HG03103 (cell line): ENCODE data around the gene ZNF407.
A peak's percentile ranks its signal among the peaks of the same experiment; 100 is the strongest.

ENCODE experiments used
- ATAC-seq: cut with Tn5 transposase; IDR thresholded peaks from one replicate; pipeline ENCODE4 v1.9.1; 2021; ENCODE audit warnings: low read depth; ENCODE audit not compliant: unreplicated experiment

The ZNF407 gene

GRCh38 chr18:74669136-74669798 lies 71.6 kb downstream of the ZNF407 start:
- ATAC-seq, result no peak

- no peak for ATAC-seq
Measured at GRCh38 chr18:74672371-74672770, 74.7 kb downstream of the ZNF407 start.

DNA sequence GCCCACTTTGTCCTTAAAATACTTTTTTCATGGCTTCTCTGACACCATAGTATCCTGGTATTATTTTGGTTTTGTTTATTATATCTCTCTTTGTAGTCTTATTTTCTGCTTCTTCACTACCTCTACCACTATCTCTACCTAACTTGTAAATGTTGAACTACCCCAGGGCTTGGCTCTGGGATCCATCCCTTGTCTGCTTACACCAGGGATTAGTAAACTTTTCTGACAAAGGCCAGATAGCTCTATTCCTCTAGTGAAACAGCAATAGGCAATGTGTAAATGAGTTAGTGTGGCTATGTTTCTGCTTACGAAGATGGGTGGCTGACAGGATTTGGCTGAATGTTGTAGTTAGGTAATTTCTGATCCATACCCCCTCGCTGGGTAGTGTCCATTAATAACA lies 76.8 kb downstream of the ZNF407 start:
- ATAC-seq, result no peak

DNA sequence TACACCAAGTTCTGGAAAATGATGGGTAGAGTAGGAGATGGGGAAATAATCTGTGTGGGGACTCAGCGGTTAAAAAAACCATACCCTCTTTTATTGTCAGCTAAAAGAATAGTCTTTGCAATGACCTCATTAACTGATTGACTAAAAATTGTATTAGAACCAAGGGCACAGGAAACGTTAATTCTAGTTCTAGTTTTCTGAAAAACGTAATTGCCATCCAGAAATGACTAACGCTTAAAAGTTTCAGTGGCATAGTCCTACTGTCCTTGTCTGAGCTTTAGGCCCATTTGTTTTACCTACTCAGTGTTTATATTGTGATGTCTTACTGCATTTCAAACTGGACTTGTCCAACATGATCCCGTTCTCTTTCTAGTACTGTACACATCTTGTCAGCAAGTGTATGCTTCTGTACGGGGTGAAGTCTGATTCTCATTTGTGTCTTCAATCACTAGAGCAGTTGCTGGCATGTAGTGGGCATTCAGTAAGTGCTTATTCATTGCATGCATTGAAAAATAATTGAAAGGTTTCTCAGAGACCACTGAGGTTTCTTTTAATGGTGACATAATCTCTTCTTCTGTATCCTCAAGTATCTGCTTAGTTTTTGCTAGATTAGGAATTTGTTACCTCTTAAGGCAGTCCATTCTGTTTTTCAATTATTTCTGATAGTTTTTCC lies 81.5 kb downstream of the ZNF407 start:
- ATAC-seq, result peak; percentile 68

GRCh38 chr18:74679679-74680076 lies 82.0 kb downstream of the ZNF407 start:
- ATAC-seq, result no peak

DNA sequence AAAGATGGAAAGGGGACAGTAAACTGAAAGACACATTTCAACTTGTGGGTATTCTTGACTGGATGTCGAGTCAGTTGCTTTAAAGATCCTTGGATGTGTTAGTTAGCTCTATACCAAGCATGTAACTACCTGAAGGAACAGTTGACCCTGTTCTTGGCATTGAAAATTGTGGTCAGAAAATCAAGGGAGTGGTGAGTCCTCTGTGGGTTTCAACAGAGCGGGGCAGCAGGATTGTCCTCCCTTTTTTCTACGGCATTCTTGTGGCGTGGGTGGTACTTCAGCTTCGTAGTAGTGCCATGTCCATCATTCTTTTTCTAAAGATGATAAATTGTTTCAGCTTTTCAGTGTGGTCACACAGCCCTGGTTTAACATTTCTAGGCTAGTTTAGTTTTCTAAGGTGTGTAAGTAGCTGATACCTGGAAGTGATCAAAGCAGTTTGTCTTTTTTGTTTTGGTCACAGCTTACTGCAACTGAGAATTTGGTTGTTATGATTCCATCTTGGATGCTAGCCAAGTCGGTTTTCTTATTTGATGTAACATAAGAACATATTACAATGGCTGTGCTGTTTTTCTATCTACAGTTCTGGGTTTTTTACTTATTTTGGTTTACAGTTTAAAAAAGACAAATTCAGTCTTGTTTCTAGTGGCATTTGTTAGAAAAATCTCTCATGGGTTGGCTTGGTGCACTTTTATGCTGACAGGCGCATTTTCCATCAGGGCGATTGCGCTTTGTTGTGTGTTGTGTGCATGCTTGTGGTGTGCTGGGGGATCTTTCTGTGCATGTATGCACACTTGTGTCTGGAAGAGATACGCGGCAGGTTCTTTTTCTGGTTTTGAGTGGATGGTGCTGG lies 84.7 kb downstream of the ZNF407 start:
- ATAC-seq, result no peak

DNA sequence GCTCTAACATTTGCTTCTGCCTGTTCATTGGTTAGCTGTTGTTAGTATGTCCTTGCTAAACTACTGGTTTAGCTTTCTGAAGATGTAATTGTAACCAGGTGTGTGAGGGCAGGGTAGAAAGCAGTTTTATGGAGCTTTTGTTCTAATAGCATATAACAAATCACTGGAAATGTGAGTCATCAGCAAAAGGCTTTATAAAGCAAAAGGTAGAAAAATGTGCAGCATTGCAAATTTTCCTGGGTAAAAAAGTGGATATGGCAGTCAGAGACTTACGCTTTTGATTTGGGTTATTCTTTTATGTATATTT lies 85.3 kb downstream of the ZNF407 start:
- no peak for ATAC-seq

DNA sequence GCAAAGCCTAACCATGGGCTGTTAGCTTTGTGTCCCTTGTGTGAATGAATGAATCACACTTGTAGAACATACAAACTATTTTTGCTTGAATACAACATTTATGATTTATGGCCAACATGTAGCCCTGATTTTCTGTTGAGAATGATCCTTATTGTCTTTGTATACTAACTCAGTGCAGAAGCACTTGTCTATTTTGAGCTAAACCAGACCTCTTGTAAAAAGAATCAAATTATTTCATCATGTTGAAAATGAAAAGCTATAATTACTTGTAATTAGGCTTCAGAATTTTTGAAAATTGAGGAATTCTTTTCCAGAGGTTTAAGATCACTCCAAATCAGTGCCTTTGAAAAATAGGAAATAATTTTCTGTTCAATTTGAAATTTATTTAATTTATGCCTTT lies 85.9 kb downstream of the ZNF407 start:
- no peak for ATAC-seq

GRCh38 chr18:74689251-74689650 lies 91.6 kb downstream of the ZNF407 start:
- no peak for ATAC-seq

DNA sequence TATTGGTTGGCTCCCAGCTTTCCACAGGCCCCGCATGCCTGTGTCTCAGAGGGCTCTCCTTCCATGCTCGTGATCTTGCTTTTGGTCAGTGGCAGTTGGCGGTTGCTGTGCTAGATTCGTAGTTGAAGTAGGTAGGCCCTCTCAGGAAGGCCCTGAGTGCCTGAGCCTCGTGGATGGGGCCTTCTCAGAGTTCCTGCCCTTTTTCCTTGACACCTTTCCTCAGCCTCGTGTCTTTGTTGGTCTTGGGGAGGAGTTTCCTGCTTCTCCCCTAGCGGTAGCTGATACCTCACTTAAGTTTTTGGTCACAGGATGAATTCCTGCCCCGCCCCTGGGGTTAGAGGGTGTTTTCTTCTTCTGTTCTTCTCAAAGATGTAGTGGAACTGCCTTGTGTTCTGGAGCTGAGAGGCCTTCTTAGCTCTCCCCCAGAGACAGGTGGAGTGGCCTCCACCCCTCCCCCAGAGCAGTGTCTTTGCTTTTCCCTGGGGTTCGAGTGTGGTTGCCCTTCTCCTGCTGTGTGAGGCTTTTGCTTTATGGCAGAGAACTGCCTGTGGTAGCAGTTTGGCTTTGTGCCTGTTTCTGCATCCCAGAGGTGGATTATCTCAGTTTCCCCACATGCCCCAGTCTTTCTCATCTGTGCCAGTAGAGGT lies 94.8 kb downstream of the ZNF407 start:
- no peak for ATAC-seq

GRCh38 chr18:74694436-74694835 lies 96.8 kb downstream of the ZNF407 start:
- no peak for ATAC-seq

- no peak for ATAC-seq
Measured at GRCh38 chr18:74695170-74695569, 97.5 kb downstream of the ZNF407 start.

DNA sequence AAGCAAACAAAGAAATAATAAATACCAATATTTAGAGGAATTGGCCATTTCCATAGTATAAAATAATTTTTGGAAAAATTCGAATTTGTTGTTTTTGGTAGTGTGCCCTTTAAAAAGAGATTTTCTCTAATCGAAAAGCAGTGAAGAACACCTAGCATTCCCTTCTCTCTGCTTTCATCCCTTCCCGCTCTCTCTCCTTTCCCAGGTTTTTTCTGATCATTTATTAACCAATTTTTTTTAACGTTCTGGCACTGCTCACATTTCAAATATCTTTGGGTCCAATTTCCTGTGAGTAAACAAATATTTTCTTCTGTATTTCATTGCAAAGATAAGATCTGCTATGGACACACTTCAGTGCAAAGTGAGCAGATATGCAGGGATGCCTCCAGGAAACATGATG lies 101.2 kb downstream of the ZNF407 start:
- no peak for ATAC-seq

DNA sequence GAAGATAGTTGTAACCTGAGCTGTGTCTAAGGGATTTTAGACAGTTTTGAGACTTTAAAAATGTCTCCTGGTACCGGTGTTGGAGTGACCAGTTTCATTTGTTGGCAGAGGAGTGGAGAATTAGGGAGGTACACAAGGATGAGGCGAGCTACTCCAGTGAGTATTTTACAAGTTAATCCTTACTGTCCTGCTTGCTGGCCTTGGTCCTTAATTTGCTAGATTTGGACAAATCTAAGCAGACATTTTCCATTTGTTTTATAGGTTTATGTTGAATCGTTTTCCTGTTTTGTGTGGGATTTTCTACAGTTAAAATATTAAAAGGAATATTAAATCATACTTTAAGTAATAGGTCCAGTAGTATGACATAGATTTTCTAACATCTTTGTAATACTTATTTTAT lies 101.8 kb downstream of the ZNF407 start:
- no peak for ATAC-seq

GRCh38 chr18:74702950-74703349 lies 105.3 kb downstream of the ZNF407 start:
- no peak for ATAC-seq

DNA sequence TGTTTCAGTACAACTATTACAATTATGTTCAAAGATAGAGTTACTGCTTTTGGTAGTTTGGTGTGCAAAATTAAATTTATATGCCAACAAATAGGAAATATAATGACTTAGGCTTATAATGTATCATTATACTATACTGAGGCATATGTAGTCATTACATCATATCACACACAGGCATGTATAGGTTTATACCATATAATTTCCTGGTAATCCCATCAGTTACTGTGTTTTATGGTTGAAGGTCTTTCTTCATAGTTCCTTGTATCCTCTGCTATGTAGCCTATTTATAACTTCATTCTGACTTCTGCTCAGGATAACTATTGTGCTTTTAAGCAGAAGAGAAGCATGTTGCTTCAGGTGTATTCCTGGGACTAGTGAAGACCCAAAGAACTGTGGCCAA lies 110.5 kb downstream of the ZNF407 start:
- ATAC-seq, result no peak

DNA sequence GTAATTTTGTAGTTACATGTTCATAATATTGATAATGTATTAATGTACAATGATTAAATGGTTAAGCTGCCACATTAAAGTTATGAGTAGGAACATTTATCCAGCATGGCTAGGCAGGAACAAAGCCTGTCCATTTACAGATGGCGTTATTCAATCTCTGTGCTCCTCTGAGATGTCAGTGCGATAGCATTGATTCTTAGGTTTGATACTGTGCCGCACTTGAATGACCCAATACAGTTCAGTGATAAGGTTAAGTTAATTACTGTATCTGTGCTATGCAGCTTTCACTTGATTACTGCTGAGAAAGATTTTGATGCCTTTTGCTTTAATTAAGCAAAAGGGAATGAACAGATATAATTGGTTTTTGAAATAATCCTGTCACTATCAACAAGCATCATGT lies 111.8 kb downstream of the ZNF407 start:
- ATAC-seq, result no peak

DNA sequence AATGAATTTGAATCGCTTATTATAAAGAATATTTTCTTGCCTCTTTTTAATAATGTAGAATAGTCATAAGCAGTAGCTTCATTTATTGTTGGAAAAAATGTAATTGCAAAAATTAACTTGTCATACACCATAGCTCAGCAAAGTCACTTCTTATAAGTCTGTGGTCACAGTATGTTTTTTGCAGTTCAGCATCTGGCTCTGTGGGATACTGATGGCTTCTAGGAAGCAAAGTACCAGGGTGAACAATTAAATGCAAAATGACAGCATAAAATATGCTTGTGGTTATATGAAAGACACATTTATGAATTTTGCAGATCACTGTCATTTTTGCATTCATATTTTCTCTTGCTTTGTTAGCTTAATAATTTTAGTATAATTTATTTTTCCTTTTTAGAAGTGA lies 116.5 kb downstream of the ZNF407 start:
- ATAC-seq, result no peak

DNA sequence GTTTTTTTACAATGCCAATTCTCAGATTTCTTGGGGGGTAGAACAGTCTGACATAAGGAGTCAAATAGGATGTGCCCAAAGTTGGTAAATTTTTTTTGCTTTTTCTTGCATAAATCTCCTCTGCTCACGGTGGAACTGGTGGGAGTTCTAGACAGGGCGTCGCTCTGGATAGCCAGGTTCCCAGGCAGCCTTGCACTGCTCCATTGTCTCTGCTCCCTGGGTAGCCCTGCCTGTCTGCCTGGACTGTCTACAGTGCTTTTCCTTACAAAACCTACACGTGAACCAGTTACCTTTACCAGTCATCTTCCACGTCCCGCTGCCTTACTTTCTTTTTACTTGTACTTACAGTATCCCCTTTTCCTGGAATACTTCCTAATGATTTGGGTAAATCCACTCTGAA lies 117.1 kb downstream of the ZNF407 start:
- no peak for ATAC-seq

DNA sequence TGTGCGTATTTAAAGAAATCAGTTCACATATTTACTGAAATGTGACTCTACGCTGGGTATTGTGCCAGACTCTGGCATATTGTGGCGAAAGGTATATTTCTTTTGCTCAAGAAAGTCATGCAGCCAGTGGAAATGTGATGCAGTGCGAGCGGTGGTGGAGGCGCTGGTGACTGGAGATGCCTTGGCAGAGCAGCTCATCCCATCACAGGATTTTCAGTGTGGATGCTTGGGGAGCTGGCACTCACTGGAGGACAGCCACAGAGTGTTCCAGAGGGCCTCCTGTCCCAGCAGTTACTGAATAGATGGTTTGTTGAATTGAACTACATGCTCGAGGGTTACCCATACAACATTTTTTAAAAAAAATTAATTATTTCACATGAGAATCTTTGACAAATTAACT lies 117.6 kb downstream of the ZNF407 start:
- ATAC-seq, result no peak
